Left cardiac atrium (tissue), 4 donors: Measurements from ENCODE around the gene NOC4L. TPM values are rescaled to one million over a fixed set of nuclear protein-coding genes. Genes with fewer than 3 reads are reported as not detected.
"Not testable (repeated sequence)": the region's sequence is repeated elsewhere in the genome, so short reads cannot be mapped to it uniquely, and the experiment has no call there.

ENCODE experiments used
- ATAC-seq, 2 donors: fragments of 200-7000 bp; cut with Tn5 transposase; one replicate each; pipeline ENCODE4 v1.9.1; 2020; ENCODE audit warnings: mild to moderate bottlenecking in 2 of 2, moderate library complexity in 2 of 2
- DNase-seq: peaks from one replicate; pipeline ENCODE4 v3.0.0-alpha.2; 2020
- intact Hi-C, 2 donors: fragments of 100-400 bp; cut with DNase I; formaldehyde crosslinking; loops; one replicate each; pipeline versions ENCODE4 v1.14.1 to v1.15.1; 2022 to 2023
- total RNA-seq, 2 donors: library from RNA; stranded (reverse); fragmentation: NEBNext Ultra II Directional; extraction: Animal tissue kit (Norgen Biotek cat#: 25700); gene quantifications; one replicate each; pipeline ENCODE4 v1.2.1, GENCODE V29; 2021
- donor health status: DM: no; HTN: yes; CAD: no.
- donor health status: DM: no; HTN: yes; CAD: no; lungs with severe emphysema.
- donor health status: DM: yes; HTN: yes; CAD: no.
- donor health status: Dilated cardiomyopathy.

The NOC4L gene
- total RNA-seq, 2 donors from 2014 or later = 8.4 to 10.9 TPM

DNA sequence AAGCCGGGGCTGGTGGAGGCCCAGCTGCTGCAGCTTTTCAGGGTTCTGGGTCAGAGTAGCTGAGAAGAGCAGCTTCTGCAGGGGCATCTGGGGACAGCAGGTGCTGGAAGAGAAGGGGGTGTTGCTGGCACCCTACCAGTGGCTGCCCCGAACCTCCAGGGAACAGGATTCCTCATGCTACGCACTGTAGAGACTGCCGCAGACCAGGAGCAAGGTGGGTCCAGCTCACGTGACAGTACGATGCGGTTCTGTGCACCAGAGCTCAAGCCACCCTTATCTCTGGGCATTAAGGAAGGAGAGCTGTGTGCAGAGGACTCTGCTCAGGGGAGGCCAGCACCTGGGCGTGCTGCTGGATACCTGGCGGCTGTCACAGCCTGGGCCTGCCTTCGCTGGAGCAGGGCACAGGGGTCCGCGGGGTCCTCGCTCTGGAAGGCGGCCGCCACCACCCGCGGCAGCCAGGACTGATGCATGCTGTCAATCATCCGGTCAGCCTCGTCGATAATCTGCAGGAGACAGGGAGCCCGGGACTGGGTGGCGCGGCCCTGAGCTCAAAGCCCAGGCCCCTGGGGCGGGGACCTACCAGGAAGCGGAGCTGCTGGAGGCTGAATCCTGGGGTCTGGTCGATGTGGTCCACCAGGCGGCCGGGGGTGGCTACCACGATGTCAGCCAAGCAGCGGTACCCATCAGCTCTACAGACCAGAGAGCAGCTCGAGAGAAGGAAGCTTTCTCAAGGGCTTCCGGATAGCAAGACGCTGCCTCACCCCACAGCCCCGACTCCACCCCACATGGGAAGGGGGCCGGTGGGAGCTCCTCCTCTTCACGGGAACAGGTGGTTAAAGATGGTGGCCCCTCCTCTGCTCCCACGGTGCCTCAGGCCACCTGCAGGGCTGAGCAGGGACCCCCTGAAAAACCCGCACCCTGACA is 3.1 kb upstream of the NOC4L start:
- DNase-seq = no peak
- ATAC-seq = no peak
- intact Hi-C loops = no loop called here

DNA sequence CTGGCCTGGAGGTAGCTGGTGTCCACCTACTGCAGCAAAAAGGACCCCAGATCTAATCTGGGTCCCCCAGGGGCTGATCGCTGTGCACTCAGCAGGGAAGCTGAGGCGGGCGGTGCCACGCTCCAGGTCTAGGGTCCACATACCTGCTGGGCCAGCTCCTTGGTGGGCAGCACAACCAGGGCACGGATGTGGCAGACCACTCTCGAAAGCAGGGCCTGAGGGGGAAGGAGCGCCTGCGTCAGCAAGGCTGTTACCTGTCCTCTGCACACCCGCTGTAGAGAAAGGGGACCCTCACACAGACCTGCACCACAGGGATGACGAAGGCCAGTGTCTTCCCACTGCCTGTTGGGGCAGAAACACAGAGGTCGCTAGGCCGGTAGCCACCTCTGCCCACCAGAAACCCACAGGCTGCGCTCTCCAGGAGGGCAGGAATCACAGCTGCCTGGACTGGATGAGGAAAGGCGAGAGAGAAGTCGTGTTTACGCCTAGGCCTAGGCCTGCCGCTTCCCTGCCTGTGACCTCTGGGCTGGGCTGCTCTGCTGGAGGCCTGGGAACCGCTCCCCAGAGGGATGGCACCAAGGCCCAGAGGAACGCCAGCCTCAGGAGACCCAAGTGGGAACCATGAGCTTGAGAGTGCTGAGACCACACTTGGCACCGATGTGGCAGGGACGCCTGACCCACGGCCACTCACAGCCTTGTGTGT is 2.1 kb upstream of the NOC4L start:
- intact Hi-C loops = no loop called here
- DNase-seq (no peak), ATAC-seq (no peak)

DNA sequence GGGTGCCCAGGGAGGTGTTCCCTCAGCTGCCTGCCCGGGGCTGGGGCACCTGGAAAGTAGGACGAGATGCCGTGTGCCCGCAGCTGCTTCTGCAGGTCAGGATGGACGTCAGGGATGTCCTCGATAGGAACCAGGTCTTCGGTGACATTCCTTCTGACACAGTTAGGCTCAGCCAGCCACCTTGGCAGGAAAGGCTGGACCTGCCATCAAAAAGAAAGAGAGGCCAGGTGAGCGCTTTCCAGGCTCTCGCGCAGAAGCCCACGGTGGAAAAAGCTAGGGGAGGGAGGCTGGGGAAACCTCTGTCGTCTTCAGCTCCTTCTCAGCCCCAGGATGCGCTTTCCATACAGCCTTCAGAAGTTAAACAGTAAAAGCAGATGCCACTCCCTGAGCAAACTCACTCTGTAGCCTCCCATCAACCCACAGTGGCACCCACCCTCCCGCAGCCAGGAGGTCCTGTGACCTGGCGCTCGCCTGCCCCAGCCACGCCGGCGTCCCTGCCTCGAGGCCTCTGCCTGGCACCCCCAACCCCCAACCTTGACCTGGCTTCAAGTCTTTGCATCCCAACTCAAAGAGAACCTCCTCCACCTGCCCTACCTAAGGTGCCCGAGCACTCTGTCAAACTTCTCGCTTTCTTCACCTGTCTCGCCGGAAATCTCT is 1.4 kb upstream of the NOC4L start:
- ATAC-seq (no peak), DNase-seq (no peak)
- intact Hi-C loops = no loop called here

DNA sequence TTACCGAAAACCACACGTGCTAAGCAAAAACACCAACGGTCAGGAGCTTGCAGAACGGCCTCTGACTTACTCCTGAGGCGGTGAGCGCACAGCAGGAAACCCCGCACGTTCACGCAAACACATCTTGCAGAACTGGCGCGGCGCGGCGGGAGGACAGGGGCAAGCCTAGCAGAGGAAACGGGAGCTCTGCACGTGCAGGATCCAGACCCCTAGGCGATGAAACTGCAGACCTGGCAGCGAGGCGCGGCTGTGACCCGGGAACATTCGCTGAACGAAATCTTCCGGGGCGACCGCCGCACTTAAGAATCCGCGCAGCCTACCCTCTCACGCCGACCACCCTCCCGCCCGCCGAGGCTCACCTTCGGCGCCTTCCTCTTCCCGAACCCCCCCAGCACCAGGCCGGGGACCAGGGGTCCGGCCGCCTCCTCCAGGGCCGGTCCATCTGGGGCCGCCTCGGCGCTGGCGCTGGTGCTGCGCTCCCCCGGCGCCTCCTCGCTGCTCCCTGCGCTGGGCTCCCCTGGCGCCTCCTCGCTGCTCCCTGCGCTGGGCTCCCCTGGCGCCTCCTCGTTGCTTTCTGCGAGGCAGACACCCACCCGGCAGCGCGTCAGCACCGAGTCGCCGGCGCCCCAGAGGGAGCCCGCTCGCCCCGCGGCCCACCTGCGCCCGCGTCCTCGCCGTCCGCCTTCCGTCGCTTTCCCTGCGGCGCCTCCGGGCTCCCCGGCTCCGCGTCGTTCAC is 753 bp upstream of the NOC4L start:
- intact Hi-C loops = no loop called here
- DNase-seq (no peak), ATAC-seq (no peak)

DNA sequence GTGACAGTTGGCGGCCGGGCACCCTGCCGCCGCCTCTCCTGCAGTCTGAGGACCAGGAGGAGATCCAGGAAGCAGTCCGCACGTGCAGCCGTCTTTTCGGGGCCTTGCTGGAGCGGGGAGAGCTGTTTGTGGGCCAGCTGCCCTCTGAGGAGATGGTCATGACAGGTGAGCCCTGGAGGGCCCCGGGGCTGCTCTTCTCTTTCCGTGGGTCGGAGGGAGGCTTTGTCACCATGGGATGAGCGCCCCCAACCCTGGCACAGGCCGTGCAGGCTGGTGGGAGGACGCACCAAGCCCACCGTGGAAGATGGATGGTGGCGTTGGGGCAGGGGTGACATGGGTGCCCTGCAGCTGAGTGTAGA is 532 bp downstream of the NOC4L start:
- intact Hi-C loops = no loop called here
- peak; percentile 2 to 3 for ATAC-seq
- DNase-seq = no peak

DNA sequence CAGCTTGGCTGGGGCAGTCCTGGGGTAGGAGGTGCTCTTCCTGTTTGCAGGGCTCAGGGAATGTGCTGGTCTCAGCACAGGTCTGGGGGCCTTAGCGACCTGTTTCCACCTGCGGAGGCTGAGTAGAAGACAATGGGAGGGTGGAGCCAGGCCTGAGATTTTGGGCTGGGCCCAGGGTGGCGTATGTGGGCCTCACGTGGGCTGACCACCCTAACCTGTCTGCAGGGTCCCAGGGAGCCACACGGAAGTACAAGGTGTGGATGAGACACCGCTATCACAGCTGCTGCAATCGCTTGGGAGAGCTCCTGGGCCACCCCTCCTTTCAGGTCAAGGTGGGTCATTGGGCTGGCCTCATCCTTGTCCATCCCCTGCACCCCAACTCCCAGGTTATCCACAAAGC is 1.1 kb downstream of the NOC4L start:
- intact Hi-C loops = no loop called here
- no peak for ATAC-seq

DNA sequence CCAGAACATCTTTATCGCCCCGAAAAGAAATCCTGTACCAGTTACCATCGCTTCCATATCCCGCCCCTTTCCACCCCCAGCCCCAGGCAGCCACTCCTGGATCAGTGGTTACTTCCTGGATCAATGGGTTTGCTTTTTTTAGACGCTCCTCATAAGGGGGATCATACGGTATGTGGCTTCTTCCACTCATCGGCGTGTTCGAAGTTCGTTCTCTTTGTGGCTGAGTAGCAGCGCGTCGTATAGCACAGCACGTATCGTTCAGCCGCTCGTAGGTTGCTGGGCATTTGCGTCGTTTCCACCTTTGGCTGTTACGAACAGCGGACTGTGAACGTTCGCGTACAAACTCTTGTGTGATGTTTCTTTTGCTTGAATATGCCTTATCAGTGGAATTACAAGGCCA is 1.8 kb downstream of the NOC4L start:
- no peak for ATAC-seq
- no peak for DNase-seq
- intact Hi-C loops = no loop called here

More for the DNA sequence above, 1.1 kb downstream of the NOC4L start:
- no peak for DNase-seq

DNA sequence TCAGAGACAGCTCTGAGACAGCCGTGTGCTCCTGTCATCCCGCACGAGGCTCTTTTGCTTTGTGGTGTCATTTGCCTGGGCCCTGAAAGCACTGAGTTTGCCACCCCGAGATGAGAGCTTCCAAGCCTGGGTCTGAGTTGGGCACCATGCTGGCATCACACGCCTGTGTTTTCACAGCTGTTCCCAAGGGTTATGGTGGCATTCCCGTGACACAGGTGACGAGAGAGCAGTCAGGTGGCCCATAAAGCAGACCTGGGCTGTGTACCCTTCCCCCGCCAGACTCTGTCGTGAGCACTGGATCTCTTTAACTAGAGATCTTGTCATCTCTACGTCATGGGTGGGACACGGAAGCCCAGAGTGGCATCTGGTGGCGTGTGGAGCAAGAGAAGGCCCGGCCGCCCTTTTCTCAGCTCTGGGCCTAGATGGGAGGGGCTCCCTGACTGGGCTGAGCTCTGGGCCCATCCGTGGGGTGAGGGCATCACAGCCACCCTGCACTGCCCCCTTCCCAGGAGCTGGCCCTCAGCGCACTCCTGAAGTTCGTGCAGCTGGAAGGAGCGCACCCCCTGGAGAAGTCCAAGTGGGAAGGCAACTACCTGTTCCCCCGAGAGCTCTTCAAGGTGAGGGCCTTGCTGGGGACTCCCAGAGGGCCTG is 2.6 kb downstream of the NOC4L start:
- ATAC-seq = no peak
- intact Hi-C loops = no loop called here
- DNase-seq = no peak

DNA sequence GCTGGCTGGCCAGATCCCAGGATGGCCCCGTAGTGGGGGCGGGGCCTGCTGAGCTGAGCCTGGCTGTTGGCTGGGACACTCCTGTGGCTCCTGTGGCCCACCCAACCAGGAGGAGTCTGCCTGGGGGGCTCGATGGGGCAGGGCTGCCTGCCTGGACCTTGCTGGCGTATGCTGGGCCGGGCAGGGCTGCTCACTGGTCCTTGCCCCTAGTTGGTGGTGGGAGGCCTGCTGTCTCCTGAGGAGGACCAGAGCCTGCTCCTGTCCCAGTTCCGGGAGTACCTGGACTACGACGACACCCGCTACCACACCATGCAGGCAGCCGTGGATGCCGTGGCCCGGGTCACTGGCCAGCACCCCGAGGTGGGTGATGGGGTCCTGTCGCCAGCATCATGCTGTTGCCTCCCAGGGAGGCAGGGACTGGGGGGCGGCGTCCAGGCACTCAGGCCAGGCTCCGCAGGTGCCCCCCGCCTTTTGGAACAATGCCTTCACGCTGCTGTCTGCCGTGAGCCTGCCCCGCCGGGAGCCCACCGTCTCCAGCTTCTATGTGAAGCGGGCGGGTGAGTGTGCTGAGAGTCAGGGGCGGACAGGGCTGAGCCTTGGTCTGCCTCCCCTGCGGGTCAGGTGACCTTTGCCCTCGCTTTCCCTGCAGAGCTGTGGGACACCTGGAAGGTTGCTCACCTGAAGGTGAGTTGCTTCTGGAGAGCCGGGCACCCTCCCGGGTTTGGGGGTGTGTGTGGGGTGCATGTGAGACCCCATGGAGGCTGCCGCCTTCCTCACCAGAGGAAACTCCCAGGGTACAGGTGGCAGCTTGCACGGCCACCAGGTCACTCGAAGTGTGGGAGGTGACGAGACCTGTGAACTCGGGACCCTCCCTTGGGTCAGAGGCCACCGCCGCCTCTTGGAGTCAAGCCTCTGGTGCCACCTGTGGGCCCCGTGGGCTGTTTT is 3.4 kb downstream of the NOC4L start:
- intact Hi-C loops = no loop called here
- no peak for DNase-seq
- ATAC-seq = no peak

DNA sequence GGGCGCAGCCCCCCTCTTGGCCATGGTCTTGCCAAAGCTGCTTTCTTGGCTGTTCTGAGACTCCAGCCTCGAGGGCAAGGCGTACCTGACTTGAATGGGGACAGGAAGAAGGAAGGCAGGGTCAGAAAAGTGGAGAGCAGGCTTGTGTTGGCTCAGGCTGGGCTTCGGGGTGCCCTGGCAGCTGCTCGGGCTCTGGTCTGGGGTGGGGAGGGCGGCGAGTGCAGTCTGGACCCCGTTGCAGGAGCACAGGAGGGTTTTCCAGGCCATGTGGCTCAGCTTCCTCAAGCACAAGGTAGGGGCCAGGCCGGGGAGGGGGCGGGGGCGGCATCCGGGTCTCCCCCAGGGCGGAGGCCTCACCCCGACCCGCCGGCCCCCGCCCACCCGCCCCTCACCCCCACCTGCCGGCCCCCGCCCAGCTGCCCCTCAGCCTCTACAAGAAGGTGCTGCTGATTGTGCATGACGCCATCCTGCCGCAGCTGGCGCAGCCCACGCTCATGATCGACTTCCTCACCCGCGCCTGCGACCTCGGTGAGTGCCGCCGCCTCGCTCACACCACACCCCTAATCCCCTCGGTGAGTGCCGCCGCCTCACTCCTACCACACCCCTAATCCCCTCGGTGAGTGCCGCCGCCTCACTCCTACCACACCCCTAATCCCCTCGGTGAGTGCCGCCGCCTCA is 4.2 kb downstream of the NOC4L start:
- intact Hi-C loops = no loop called here
- no peak for ATAC-seq
- DNase-seq = no peak

DNA sequence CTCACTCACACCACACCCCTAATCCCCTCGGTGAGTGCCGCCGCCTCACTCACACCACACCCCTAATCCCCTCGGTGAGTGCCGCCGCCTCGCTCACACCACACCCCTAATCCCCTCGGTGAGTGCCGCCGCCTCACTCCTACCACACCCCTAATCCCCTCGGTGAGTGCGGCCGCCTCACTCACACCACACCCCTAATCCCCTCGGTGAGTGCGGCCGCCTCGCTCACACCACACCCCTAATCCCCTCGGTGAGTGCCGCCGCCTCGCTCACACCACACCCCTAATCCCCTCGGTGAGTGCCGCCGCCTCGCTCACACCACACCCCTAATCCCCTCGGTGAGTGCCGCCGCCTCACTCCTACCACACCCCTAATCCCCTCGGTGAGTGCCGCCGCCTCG is 5.3 kb downstream of the NOC4L start:
- ATAC-seq, intact Hi-C loops, DNase-seq: not testable (repeated sequence)

DNA sequence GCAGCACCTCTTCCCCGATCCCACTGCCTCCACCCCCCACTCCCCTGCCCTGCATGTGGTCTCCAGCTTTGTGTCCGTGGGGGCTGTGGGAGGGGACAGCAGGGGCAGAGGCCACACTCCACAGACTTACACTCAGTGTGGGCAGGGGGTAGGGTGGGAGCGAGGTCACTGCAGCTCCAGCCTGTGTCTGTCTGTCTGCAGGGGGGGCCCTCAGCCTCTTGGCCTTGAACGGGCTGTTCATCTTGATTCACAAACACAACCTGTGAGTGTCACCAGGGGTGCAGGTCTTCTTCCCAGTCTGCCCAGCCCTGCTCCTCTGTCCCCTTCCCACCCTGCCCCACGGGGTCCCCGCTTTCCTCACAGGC is 6.5 kb downstream of the NOC4L start:
- no peak for ATAC-seq
- DNase-seq = no peak
- intact Hi-C loops = loop anchor here (10.0 kb wide), 3 partner anchors 64 to 264 kb away; no protein-coding TSS in a partner anchor

DNA sequence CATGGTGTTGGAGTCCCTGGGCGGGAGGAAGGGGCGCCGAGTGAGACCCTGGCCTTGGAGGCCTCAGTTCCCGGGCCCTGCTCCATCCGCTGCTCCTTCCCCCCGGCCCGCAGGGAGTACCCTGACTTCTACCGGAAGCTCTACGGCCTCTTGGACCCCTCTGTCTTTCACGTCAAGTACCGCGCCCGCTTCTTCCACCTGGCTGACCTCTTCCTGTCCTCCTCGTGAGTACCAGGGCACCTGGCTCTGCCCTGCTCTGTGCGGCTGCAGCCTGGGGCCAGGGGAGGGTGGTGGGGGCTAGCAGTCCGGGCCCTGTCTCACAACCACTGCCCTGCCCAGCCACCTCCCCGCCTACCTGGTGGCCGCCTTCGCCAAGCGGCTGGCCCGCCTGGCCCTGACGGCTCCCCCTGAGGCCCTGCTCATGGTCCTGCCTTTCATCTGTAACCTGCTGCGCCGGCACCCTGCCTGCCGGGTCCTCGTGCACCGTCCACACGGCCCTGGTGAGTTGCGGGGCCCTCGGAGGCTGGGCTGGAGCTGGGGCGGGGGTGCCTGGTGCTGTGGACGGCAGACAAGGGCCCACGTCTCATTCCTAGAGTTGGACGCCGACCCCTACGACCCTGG is 7.0 kb downstream of the NOC4L start:
- DNase-seq (no peak), ATAC-seq (no peak)
- intact Hi-C loops = loop anchor here (10.0 kb wide), 3 partner anchors 64 to 264 kb away; no protein-coding TSS in a partner anchor

DNA sequence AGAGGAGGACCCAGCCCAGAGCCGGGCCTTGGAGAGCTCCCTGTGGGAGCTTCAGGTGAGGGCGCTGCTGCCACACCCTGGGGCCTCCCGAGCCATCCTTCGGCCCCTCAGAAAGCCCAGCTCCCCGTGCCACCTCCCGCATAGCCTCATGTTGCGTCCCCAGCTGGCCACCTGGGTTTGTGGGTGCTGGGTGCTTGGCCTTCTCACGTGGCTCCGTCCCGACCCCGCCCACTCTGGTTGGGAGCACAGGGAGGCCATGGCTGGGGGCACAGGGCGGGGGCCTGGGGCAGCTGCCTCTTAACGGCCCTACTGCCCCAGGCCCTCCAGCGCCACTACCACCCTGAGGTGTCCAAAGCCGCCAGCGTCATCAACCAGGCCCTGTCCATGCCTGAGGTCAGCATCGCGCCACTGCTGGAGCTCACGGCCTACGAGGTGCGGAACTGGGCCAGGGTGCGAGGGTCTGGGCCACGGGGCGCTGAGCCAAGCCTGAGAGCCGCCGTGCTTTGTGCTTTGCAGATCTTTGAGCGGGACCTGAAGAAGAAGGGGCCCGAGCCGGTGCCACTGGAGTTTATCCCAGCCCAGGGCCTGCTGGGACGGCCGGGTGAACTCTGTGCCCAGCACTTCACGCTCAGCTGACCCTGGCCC is 7.6 kb downstream of the NOC4L start:
- no peak for ATAC-seq
- intact Hi-C loops = loop anchor here (10.0 kb wide), 3 partner anchors 63 to 263 kb away; no protein-coding TSS in a partner anchor
- DNase-seq = peak; percentile 18

DNA sequence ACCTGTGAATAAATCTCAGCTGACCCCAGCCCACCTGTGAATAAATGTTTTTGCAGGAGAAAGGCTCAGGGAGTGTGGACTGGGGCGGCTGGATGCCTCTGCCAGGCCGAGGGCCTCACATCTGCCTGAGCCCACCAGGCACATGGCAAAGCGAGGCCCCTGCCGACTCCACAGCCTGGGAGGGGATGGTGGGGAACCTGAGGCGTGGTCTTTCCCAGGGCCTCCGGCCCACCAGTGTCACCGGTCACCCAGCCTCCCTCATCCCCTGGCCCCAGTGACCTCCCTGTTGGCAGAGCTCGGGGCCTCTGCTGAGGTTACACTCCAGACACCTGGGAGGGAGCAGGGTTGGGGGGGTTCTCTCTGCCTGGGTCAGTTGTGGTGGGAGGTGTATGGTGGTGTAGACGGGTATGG is 8.2 kb downstream of the NOC4L start:
- ATAC-seq (no peak), DNase-seq (peak; percentile 15)
- intact Hi-C loops = loop anchor here (10.0 kb wide), 3 partner anchors 62 to 262 kb away; no protein-coding TSS in a partner anchor

DNA sequence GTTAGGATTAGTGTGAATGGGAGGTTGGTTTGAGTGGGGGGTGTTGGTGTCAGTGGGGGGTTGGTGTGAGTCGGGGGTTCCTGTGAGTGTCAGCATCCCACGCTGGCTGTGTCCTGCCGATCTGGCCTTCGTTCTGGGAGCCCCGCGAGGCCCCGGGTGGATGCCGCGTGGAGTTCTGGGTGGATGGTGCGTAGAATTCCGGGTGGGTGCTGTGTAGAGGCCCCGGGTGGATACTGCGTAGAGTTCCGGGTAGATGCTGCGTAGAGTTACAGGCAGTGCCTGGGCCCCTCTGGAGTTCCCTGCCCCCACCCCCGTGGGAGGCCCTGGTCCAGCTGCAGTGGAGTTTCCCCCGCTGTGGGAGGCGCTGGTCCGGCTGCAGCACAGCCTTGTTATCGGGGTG is 8.7 kb downstream of the NOC4L start:
- DNase-seq = peak; percentile 18
- ATAC-seq = no peak
- intact Hi-C loops = loop anchor here (10.0 kb wide), 3 partner anchors 62 to 262 kb away; no protein-coding TSS in a partner anchor
